Hepatocyte (in vitro differentiated cells): Measurements from ENCODE around the gene IL36RN. TPM values are rescaled to one million over a fixed set of nuclear protein-coding genes. Genes with fewer than 3 reads are reported as not detected.

Experiments
- DNase-seq: peaks from one replicate; pipeline ENCODE4 v3.0.0-alpha.2; 2016; ENCODE audit warnings: low spot score
- H2AFZ ChIP-seq: fragments of 200-600 bp; sonication (generic); 2 replicates; pipeline ENCODE4 v1.6.0; 2016; ENCODE audit warnings: antibody characterized with exemption, mild to moderate bottlenecking
- H3K27ac ChIP-seq: fragments of 200-600 bp; sonication (generic); 2 replicates; pipeline ENCODE4 v1.5.1; 2016; ENCODE audit warnings: mild to moderate bottlenecking
- H3K27me3 ChIP-seq: fragments of 200-600 bp; sonication (generic); 2 replicates; pipeline ENCODE4 v1.6.1; 2016
- H3K36me3 ChIP-seq: fragments of 200-600 bp; sonication (generic); replicated peaks from 2 replicates; pipeline ENCODE4 v1.5.1; 2016; ENCODE audit warnings: low read depth; ENCODE audit not compliant: insufficient read depth
- H3K4me1 ChIP-seq: fragments of 200-600 bp; sonication (generic); 2 replicates; pipeline ENCODE4 v1.5.1; 2016; ENCODE audit warnings: mild to moderate bottlenecking, moderate library complexity; ENCODE audit not compliant: insufficient read depth
- H3K4me2 ChIP-seq: fragments of 200-600 bp; sonication (generic); 2 replicates; pipeline ENCODE4 v1.6.0; 2016
- H3K4me3 ChIP-seq: fragments of 200-600 bp; sonication (generic); 2 replicates; pipeline ENCODE4 v1.5.1; 2016; ENCODE audit warnings: mild to moderate bottlenecking
- H3K79me2 ChIP-seq: fragments of 200-600 bp; sonication (generic); 2 replicates; pipeline ENCODE4 v1.6.0; 2017; ENCODE audit warnings: mild to moderate bottlenecking
- H3K9me2 ChIP-seq: fragments of 200-600 bp; sonication (generic); replicated peaks from 2 replicates; pipeline ENCODE4 v1.6.0; 2017; ENCODE audit warnings: mild to moderate bottlenecking; ENCODE audit not compliant: insufficient read depth
- H3K9me3 ChIP-seq: fragments of 200-600 bp; sonication (generic); 2 replicates; pipeline ENCODE4 v1.5.1; 2016; ENCODE audit warnings: low read depth, mild to moderate bottlenecking
- H4K20me1 ChIP-seq: fragments of 200-600 bp; sonication (generic); 2 replicates; pipeline ENCODE4 v1.6.0; 2016; ENCODE audit warnings: mild to moderate bottlenecking; ENCODE audit not compliant: insufficient read depth, poor library complexity, severe bottlenecking
- CTCF ChIP-seq: fragments of 200-600 bp; sonication (generic); IDR thresholded peaks from 2 replicates; pipeline ENCODE4 v1.5.1; 2016; ENCODE audit warnings: antibody characterized with exemption, mild to moderate bottlenecking; ENCODE audit not compliant: poor library complexity
- EZH2 ChIP-seq: fragments of 200-600 bp; sonication (generic); IDR thresholded peaks from 2 replicates; pipeline ENCODE4 v1.6.1; 2016; ENCODE audit warnings: antibody characterized with exemption, mild to moderate bottlenecking, borderline replicate concordance
- EZH2phosphoT487 ChIP-seq: fragments of 200-600 bp; sonication (generic); IDR thresholded peaks from one replicate; pipeline ENCODE4 v1.6.1; 2018; ENCODE audit warnings: antibody characterized with exemption, mild to moderate bottlenecking, low read depth, moderate library complexity; ENCODE audit not compliant: unreplicated experiment, severe bottlenecking
- WGBS: methylation state at CpG from one replicate; pipeline ENCODE4 v1.1.6; 2016; ENCODE audit warnings: low lambda C conversion rate; ENCODE audit errors: missing lambda C conversion rate; 5-methylcytosine and 5-hydroxymethylcytosine counted together
- polyA plus RNA-seq: library from polyadenylated mRNA; unstranded; fragments of >200 nt; fragmentation: Nextera tagmentation; extraction: Ambion mirVana; gene quantifications from 2 replicates; pipeline ENCODE4 v1.2.1, GENCODE V29; 2016
- total RNA-seq: library from RNA; depleted of rRNA; stranded (reverse); fragments of >200 nt; gene quantifications from 2 replicates; pipeline ENCODE4 v1.2.3, GENCODE V29; 2014

The IL36RN gene
- total and polyA plus RNA-seq, 2 experiments from 2014 or later, result 0.23 to 0.63 TPM

GRCh38 chr2:113052396-113052917, 6.5 kb upstream of the IL36RN start, which contains the start of gene IL36B:
Gene IL36B, minus strand, starts transcription at chr2:113052867.
- Histone ChIP-seq H4K20me1 (no peaks in the 10 kb centered on the region), H3K79me2 (no peaks in the 10 kb centered on the region), H3K36me3 (no peaks in the 10 kb centered on the region), H3K9me3 (no peaks in the 10 kb centered on the region), H3K4me3 (no peak within 1 kb of the TSS), H3K27ac (no peak within 1 kb of the TSS), H3K4me2 (no peak within 1 kb of the TSS), H3K27me3 (no peaks in the 10 kb centered on the region), H3K4me1 (no peaks in the 10 kb centered on the region), H3K9me2 (no peaks in the 10 kb centered on the region), H2AFZ (no peak within 1 kb of the TSS)
- WGBS, result 72% methylated on average over 6 of the region's 6 CpGs
- no peak for DNase-seq
- TF ChIP-seq CTCF, result no peak

GRCh38 chr2:113053666-113054065, 5.3 kb upstream of the IL36RN start:
- H3K9me3 ChIP-seq, result no peaks in the 10 kb centered on the region
- no peaks in the 10 kb centered on the region for H3K9me2 ChIP-seq
- H3K4me3 ChIP-seq, result no peak overlapping the region
- no peaks in the 10 kb centered on the region for H4K20me1 ChIP-seq
- no peak overlapping the region for H3K4me2 ChIP-seq
- no peak overlapping the region for H3K27ac ChIP-seq
- no peaks in the 10 kb centered on the region for H3K4me1 ChIP-seq
- H3K36me3 ChIP-seq, result no peaks in the 10 kb centered on the region
- no peak for DNase-seq
- H3K27me3 ChIP-seq, result no peaks in the 10 kb centered on the region
- no peak overlapping the region for H2AFZ ChIP-seq
- TF ChIP-seq CTCF, result no peak
- TF ChIP-seq EZH2, result no peak
- no peak for TF ChIP-seq EZH2phosphoT487
- no peaks in the 10 kb centered on the region for H3K79me2 ChIP-seq
- 56% methylated on average over 3 of the region's 3 CpGs for WGBS

GRCh38 chr2:113054066-113054465, 4.9 kb upstream of the IL36RN start:
- no peak overlapping the region for H3K4me2 ChIP-seq
- no peak for DNase-seq
- H3K79me2 ChIP-seq, result no peaks in the 10 kb centered on the region
- no peaks in the 10 kb centered on the region for H3K9me3 ChIP-seq
- no peaks in the 10 kb centered on the region for H3K36me3 ChIP-seq
- no peaks in the 10 kb centered on the region for H3K4me1 ChIP-seq
- TF ChIP-seq EZH2phosphoT487 (no peak), EZH2 (no peak), CTCF (no peak)
- H3K4me3 ChIP-seq, result no peak overlapping the region
- H3K9me2 ChIP-seq, result no peaks in the 10 kb centered on the region
- H3K27me3 ChIP-seq, result no peaks in the 10 kb centered on the region
- H2AFZ ChIP-seq, result no peak overlapping the region
- H4K20me1 ChIP-seq, result no peaks in the 10 kb centered on the region
- no peak overlapping the region for H3K27ac ChIP-seq

- Histone ChIP-seq H3K27me3 (no peaks in the 10 kb centered on the region), H3K4me1 (no peaks in the 10 kb centered on the region), H3K4me3 (no peak overlapping the region), H3K4me2 (no peak overlapping the region), H3K36me3 (no peaks in the 10 kb centered on the region), H3K9me2 (no peaks in the 10 kb centered on the region), H4K20me1 (no peaks in the 10 kb centered on the region), H2AFZ (no peak overlapping the region), H3K79me2 (no peaks in the 10 kb centered on the region), H3K9me3 (no peaks in the 10 kb centered on the region), H3K27ac (peak overlapping the region; percentile 63)
- 68% methylated on average over 1 of the region's 1 CpG for WGBS
- TF ChIP-seq CTCF (no peak), EZH2phosphoT487 (no peak), EZH2 (no peak)
- peak; percentile 1 for DNase-seq
These were observed 2.5 kb upstream of the IL36RN start for GRCh38 chr2:113056521-113056920.
